PC-3 (cell line): Measurements from ENCODE around the gene BMPR1A.

Experiments used
- EZH2phosphoT487 ChIP-seq: fragments of 300-600 bp; sonication (generic); IDR thresholded peaks from 2 replicates; pipeline ENCODE4 v1.6.1; 2018; ENCODE audit warnings: mild to moderate bottlenecking, antibody characterized with exemption, low read length, borderline replicate concordance
- TF ChIP-seq, protein P1 (sequence below): fragments of 300-600 bp; sonication (generic); conservative IDR thresholded peaks from 2 replicates; pipeline ENCODE4 v1.5.1; 2017; ENCODE audit warnings: antibody characterized with exemption, low read depth, mild to moderate bottlenecking, low read length

DNA sequence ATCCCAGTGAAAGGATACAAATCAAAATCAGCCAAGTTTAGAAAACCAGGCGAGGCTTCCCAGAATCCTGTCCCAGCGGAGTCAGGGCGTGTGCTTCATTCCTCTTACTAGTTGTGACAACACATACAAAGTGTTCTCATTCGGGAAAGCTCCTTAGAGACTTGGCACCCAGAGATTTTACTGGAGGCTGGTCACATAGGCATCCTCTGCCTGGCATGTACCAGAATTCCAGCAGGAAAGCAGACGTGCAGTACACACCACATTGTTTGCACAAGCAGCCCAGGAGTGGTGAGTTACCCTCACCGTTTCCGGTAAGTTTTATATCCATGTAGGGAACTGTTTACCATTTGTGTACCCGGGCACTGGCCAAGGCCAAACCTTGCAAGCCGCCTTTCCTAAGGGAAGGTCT is 166.1 kb downstream of the BMPR1A start:
- TF ChIP-seq, protein P1, sequence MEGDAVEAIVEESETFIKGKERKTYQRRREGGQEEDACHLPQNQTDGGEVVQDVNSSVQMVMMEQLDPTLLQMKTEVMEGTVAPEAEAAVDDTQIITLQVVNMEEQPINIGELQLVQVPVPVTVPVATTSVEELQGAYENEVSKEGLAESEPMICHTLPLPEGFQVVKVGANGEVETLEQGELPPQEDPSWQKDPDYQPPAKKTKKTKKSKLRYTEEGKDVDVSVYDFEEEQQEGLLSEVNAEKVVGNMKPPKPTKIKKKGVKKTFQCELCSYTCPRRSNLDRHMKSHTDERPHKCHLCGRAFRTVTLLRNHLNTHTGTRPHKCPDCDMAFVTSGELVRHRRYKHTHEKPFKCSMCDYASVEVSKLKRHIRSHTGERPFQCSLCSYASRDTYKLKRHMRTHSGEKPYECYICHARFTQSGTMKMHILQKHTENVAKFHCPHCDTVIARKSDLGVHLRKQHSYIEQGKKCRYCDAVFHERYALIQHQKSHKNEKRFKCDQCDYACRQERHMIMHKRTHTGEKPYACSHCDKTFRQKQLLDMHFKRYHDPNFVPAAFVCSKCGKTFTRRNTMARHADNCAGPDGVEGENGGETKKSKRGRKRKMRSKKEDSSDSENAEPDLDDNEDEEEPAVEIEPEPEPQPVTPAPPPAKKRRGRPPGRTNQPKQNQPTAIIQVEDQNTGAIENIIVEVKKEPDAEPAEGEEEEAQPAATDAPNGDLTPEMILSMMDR = no peak
- TF ChIP-seq EZH2phosphoT487 = no peak
